ENCODE results near the gene STIP1. TPM values are rescaled to one million over a fixed set of nuclear protein-coding genes. Genes with fewer than 3 reads are reported as not detected.

Gene STIP1
- total RNA-seq, 1 experiment from 2014 or later = 336 TPM

GRCh38 chr11:64198511-64198910, 12.5 kb downstream of the STIP1 start:
- DNase-seq (ENCODE audit: low read depth, low spot score) (no peak), ATAC-seq (no peak)
- H3K36me3 ChIP-seq (ENCODE audit: control insufficient read depth in 1 of 2, insufficient read depth in 2 of 2, low read length in 2 of 2) = peaks cover 80 to 82% of the 10 kb centered on the region in 2 experiments
- H3K4me1 ChIP-seq (ENCODE audit: control insufficient read depth in 1 of 2, insufficient read depth in 2 of 2, low read length in 2 of 2) = no peaks in the 10 kb centered on the region
- H4K20me1 ChIP-seq (ENCODE audit: insufficient read depth) = peaks cover 6% of the 10 kb centered on the region; the same call in 1 of the 2 replicates
- BruUV-seq (replicated peaks) = no TSS peak
- no peak overlapping the region for H2AFZ ChIP-seq (ENCODE audit: low read depth, low read length, poor library complexity, severe bottlenecking)
- no peaks in the 10 kb centered on the region for H3K9me3 ChIP-seq (ENCODE audit: control insufficient read depth in 1 of 2, insufficient read depth in 1 of 2, low read depth in 1 of 2, low read length in 2 of 2)
- no peak overlapping the region for H3K4me2 ChIP-seq (ENCODE audit: low read length)
- no peak overlapping the region for H3K9ac ChIP-seq (ENCODE audit: low read length)
- H3K27ac ChIP-seq (ENCODE audit: low read depth, low read length) = no peak overlapping the region
- RAD21 ChIA-PET (ENCODE audit: low non-redundant PET in 1 of 2, low total read pairs in 2 of 2, uncharacterized antibody in 2 of 2, unreplicated experiment in 2 of 2) = no interaction called here
- CTCF ChIA-PET = no interaction called here
- no peaks in the 10 kb centered on the region for H3K9me2 ChIP-seq (ENCODE audit: insufficient read depth)
- H3K4me3 ChIP-seq (replicated peaks in 1 of 2; ENCODE audit: low read depth in 1 of 2, low read length in 2 of 2) = no peak overlapping the region
- H3K79me2 ChIP-seq (ENCODE audit: insufficient read depth, low read length) = peaks cover 65% of the 10 kb centered on the region
- intact Hi-C loops (cut with micrococcal nuclease) = no loop called here
- TF ChIP-seq POLR2AphosphoS5 (IDR thresholded peaks at IDR 0.05; ENCODE audit: low read depth, low read length) (no peak), CEBPB (IDR thresholded peaks at IDR 0.05; ENCODE audit: low read depth) (no peak), YY1 (IDR thresholded peaks at IDR 0.05; ENCODE audit: extremely low read depth, insufficient replicate concordance, low read depth, low read length) (no peak), ZFX (IDR thresholded peaks at IDR 0.05) (no peak), FOSL1 (IDR thresholded peaks at IDR 0.05; ENCODE audit: low read depth) (no peak), EZH2 (IDR thresholded peaks at IDR 0.05) (no peak), ZBTB33 (IDR thresholded peaks at IDR 0.05; ENCODE audit: extremely low read depth, insufficient replicate concordance, low read length) (no peak), EGR1 (IDR thresholded peaks at IDR 0.05; ENCODE audit: low read depth) (no peak), ELF1 (IDR thresholded peaks at IDR 0.05; ENCODE audit: borderline replicate concordance, low read depth) (no peak), POLR2A (IDR thresholded peaks at IDR 0.05; ENCODE audit: borderline replicate concordance, extremely low read depth, insufficient read depth, insufficient read length) (no peak)
- POLR2A ChIA-PET = no interaction called here
- H3K27me3 ChIP-seq (ENCODE audit: insufficient read depth, low read length) = no peaks in the 10 kb centered on the region

Measured in HCT116 (cell line).